Anterior cingulate cortex (tissue), 58 donors: Measurements from ENCODE around the gene FGF3.

Experiments
- DNase-seq, 58 donors: peaks; one replicate each; lab custom pipeline; 2025; lab: John Stamatoyannopoulos, UW

FGF3 gene

GRCh38 chr11:69807106-69807815 lies 12.0 kb downstream of the FGF3 start:
- DNase-seq: no peak

- no peak for DNase-seq
Observed at GRCh38 chr11:69804769-69805508, 14.3 kb downstream of the FGF3 start.

GRCh38 chr11:69803604-69804218 lies 15.5 kb downstream of the FGF3 start:
- DNase-seq: no peak

GRCh38 chr11:69803022-69803421 lies 16.2 kb downstream of the FGF3 start:
- DNase-seq: no peak

GRCh38 chr11:69802590-69802989 lies 16.6 kb downstream of the FGF3 start:
- no peak for DNase-seq

- peak in 3 of 58 donors; percentile 2 to 8 (median 5) for DNase-seq
Observed at GRCh38 chr11:69801513-69802335, 17.5 kb downstream of the FGF3 start.

- DNase-seq: no peak
Observed at GRCh38 chr11:69800278-69800677, 18.9 kb downstream of the FGF3 start.

- no peak for DNase-seq
Observed at GRCh38 chr11:69799582-69799981, 19.6 kb downstream of the FGF3 start.

- no peak for DNase-seq
Observed at GRCh38 chr11:69799097-69799496, 20.1 kb downstream of the FGF3 start.

- DNase-seq: no peak
Observed at GRCh38 chr11:69797737-69798528, 21.3 kb downstream of the FGF3 start.

GRCh38 chr11:69797156-69797555 lies 22.1 kb downstream of the FGF3 start:
- no peak for DNase-seq

- DNase-seq: no peak
Observed at GRCh38 chr11:69796063-69796462, 23.2 kb downstream of the FGF3 start.

- DNase-seq: peak in 42 of 58 donors; percentile 4 to 63 (median 22)
Observed at GRCh38 chr11:69791276-69792180, 27.7 kb downstream of the FGF3 start.

GRCh38 chr11:69788956-69789355 lies 30.3 kb downstream of the FGF3 start:
- no peak for DNase-seq

GRCh38 chr11:69787906-69788305 lies 31.3 kb downstream of the FGF3 start:
- no peak for DNase-seq

- no peak for DNase-seq
Observed at GRCh38 chr11:69787457-69787856, 31.8 kb downstream of the FGF3 start.

- no peak for DNase-seq
Observed at GRCh38 chr11:69781241-69781640, 38.0 kb downstream of the FGF3 start.

- DNase-seq: no peak
Observed at GRCh38 chr11:69778373-69778772, 40.8 kb downstream of the FGF3 start.
